Thyroid gland (tissue), 4 donors: ENCODE measurements around the gene MLH1.

ENCODE experiments used
- POLR2A ChIP-seq, 2 donors: fragments of 450-650 bp; IDR thresholded peaks; one replicate each; pipeline ENCODE4 v1.6.1; 2017; ENCODE audit warnings: antibody characterized with exemption in 2 of 2, mild to moderate bottlenecking in 2 of 2, moderate library complexity in 1 of 2
- TF ChIP-seq, protein P1 (sequence below), 6 experiments: fragments of 200-600 bp in 3 of 6; fragments of 450-650 bp in 3 of 6; sonication (generic) in 3 of 6; IDR thresholded peaks; one replicate each; pipeline ENCODE4 v1.5.1; 2016 to 2019; ENCODE audit warnings: antibody characterized with exemption in 6 of 6, mild to moderate bottlenecking in 2 of 6, inconsistent platforms in 1 of 6, moderate library complexity in 1 of 6

DNA sequence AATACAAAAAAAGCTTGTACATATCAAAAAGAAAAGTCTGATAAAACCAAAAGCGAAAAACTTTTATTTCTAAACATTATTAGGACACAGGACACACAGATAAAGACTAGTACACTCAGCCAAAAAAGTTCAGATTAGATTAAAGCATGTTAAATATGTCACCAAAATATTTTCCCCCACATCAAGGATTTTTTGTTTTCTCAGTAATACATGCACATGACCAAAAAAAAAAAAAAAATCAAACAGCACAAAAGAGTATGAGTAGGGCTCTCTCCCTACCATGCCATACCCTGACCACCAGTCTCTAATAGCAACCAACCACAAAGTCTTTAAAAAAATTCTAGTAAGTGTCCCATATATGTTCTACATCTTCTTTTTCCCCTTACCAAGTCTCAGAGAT, 103.7 kb downstream of the MLH1 start:
- TF ChIP-seq, protein P1, sequence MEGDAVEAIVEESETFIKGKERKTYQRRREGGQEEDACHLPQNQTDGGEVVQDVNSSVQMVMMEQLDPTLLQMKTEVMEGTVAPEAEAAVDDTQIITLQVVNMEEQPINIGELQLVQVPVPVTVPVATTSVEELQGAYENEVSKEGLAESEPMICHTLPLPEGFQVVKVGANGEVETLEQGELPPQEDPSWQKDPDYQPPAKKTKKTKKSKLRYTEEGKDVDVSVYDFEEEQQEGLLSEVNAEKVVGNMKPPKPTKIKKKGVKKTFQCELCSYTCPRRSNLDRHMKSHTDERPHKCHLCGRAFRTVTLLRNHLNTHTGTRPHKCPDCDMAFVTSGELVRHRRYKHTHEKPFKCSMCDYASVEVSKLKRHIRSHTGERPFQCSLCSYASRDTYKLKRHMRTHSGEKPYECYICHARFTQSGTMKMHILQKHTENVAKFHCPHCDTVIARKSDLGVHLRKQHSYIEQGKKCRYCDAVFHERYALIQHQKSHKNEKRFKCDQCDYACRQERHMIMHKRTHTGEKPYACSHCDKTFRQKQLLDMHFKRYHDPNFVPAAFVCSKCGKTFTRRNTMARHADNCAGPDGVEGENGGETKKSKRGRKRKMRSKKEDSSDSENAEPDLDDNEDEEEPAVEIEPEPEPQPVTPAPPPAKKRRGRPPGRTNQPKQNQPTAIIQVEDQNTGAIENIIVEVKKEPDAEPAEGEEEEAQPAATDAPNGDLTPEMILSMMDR (IDR thresholded peaks at IDR 0.05) = no peak
- TF ChIP-seq POLR2A (IDR thresholded peaks at IDR 0.05) = no peak
